Fibroblast of villous mesenchyme (primary cell): Measurements from ENCODE around the gene TRAPPC5. TPM values are rescaled to one million over a fixed set of nuclear protein-coding genes. Genes with fewer than 3 reads are reported as not detected.
A peak's percentile ranks its signal among the peaks of the same experiment; 100 is the strongest.

Source experiments
- DNase-seq: peaks from one replicate; pipeline ENCODE4 v3.0.0-alpha.2; 2010; ENCODE audit warnings: low read depth
- H3K4me3 ChIP-seq: 2 replicates; pipeline ENCODE4 v1.5.1; 2011; ENCODE audit warnings: low read depth, mild to moderate bottlenecking, low read length
- total RNA-seq: library from RNA; depleted of rRNA; stranded (reverse); fragments of >200 nt; gene quantifications from 2 replicates; pipeline ENCODE4 v1.2.3, GENCODE V29; 2012
- TF ChIP-seq, protein P1 (sequence below): IDR thresholded peaks from 2 replicates; pipeline ENCODE4 v1.5.1; 2012; ENCODE audit warnings: low read depth, mild to moderate bottlenecking, low read length; ENCODE audit not compliant: insufficient read depth

Gene TRAPPC5
- total RNA-seq, 1 donor = 29.8 TPM

DNA sequence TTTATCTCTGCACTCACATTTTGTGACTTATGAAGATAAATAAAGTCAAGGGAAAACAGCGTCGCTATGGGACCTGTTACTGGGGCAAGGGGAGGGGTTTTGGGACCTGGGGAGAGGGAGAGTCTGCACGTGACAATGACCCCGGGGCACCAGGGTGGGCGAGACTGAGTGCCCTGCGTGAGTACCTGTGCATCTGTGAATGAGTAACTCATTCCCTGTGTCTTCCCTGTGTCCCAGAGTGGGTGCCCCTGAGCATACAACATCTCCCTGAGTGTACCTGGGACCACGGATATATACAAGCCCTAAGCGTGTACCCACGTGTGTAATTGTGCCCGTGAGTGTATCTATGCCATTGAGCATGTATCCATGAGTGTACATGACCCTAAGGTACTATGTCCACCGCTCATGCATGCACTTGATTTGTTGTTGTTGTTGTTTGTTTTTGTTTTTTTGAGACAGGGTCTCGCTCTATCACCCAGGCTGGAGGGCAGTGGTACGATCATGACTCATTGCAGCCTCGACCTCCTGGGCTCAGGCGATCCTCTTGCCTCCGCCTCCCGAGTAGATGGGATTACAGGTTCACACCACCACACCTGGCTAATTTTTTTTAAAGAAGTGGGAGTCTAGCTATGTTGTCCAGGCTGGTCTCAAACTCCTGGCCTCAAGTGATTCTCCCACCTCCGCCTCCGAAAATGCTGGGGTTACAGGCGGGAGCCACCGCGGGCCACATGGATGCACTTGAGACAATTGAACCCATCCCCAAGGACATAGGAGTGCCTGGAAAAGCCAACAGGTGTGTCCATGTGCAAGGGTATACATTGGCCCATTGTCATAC lies 645 bp upstream of the TRAPPC5 start:
- DNase-seq = no peak
- H3K4me3 ChIP-seq = peak overlapping the region; percentile 36
- TF ChIP-seq, protein P1, sequence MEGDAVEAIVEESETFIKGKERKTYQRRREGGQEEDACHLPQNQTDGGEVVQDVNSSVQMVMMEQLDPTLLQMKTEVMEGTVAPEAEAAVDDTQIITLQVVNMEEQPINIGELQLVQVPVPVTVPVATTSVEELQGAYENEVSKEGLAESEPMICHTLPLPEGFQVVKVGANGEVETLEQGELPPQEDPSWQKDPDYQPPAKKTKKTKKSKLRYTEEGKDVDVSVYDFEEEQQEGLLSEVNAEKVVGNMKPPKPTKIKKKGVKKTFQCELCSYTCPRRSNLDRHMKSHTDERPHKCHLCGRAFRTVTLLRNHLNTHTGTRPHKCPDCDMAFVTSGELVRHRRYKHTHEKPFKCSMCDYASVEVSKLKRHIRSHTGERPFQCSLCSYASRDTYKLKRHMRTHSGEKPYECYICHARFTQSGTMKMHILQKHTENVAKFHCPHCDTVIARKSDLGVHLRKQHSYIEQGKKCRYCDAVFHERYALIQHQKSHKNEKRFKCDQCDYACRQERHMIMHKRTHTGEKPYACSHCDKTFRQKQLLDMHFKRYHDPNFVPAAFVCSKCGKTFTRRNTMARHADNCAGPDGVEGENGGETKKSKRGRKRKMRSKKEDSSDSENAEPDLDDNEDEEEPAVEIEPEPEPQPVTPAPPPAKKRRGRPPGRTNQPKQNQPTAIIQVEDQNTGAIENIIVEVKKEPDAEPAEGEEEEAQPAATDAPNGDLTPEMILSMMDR = no peak

DNA sequence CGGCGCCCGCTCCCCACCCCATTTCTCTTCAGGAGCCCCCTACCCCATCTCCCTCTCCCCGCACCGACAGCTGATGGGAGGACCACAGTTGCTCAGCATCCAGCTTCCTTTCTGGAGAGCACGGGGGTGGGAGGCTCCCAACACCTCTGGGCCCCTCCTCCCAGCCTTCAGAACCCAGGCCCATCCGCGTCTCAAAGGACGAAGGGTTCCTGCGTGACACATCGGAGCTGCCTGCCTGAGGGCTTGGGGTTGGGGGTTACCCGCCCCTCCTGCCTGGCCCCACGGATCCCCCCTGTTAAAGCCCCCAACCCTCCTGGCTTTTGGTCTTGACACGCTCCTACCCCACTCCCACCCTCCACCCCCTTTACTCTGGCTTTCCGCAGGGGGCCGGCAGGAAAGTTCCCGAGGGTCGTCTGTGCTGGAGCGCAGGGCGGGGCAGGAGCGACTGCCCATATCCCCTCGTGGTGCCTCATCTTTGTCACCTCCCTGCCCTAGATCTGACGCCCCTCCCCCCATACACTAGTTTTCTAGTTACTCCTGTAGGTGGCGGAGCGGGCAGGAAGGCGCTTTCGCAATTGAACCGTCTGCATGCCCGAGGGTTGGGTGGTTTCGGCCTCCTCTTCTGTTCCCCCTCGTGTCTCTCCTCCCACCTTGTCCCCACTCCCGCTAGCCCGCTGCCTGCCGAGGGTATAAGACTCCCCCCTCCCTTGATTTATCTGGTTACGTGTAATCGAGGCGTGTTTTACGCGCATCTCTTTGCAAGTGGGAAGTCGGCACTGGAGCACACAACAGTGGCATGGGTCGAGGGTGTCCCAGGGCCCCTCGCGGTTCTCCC lies 924 bp downstream of the TRAPPC5 start:
- TF ChIP-seq, protein P1 = peak; percentile 67
- H3K4me3 ChIP-seq = peak overlapping the region; percentile 96
- DNase-seq = peak; percentile 78

DNA sequence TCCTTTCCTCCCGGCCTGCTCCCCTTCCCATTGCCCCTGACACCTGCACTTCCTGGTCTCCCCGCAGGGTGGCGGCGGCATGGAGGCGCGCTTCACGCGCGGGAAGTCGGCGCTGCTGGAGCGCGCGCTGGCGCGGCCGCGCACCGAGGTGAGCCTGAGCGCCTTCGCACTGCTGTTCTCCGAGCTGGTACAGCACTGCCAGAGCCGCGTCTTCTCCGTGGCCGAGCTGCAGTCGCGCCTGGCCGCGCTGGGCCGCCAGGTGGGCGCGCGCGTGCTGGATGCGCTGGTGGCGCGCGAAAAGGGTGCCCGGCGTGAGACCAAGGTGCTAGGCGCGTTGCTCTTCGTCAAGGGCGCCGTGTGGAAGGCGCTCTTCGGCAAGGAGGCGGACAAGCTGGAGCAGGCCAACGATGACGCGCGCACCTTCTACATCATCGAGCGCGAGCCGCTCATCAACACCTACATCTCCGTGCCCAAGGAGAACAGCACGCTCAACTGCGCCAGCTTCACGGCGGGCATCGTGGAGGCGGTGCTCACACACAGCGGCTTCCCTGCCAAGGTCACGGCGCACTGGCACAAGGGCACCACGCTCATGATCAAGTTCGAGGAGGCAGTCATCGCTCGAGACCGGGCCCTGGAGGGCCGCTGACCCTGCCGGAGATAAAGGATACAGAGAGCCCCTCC lies 1.7 kb downstream of the TRAPPC5 start:
- peak overlapping the region; percentile 96 for H3K4me3 ChIP-seq
- DNase-seq = no peak
- TF ChIP-seq, protein P1 = no peak

DNA sequence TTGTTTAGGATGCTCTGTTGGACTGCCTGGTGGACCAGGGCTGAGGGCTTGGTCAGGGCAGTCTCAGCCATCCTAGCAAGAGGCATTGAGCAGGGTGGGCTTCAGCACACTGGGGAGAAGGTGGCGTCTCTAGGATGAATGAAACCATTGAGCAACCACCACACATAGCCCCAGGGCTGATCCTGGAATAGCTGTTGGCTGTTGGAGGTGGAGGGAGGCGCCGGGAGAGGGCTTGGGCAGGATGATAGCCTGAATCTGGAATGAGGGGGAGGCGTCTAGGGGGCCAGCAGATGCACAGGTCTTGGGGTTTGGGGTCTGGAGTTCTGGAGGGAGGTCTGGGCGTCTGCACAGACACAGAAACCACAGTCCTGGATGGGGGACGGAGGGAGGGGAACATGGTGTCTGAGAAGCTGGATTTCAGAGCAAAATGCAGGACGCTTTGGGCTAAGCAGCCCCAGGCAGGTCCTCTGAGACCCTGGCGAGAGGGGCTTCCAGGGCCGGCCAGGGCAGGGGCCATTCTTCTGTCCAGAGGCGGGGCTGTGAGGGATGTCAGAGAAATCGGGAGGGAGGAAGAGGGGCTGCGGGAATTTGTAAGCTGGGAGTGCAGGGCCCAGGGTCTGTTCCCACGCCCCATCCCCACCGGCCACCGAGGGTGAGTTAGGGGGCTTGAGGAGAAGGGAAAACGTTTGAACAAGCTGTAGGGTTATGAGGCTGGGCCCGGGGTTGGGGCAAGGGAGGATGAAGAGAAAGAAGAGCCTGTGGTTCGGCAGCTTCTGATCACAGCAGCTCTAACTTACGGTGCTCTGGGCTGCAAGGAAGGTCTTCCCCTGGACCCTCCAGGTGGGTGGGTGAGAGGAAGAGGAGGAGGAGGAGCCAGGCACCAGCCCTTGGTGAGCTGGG lies 5.2 kb downstream of the TRAPPC5 start:
- no peak for DNase-seq
- H3K4me3 ChIP-seq = no peak overlapping the region
- TF ChIP-seq, protein P1 = no peak

DNA sequence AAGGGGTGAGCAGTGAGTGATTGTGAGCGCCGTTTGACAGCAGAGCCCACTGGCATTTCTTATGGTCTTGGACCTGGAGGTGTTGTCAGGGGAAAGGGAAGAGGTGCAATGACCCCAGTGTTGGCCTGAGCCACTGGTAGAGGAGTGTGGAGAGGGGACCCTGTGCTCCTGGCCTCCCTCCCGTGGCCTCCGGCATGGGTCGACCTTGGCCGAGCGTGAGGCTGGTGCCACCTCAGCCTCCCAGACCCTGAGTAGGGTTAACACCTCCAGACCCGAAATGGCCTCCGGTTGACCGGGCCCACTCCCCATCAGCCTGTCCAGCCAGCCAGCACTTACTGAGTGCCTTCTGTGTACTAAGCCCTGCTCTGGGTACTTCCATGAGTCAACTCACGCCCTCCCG lies 6.5 kb downstream of the TRAPPC5 start:
- TF ChIP-seq, protein P1 = no peak
- H3K4me3 ChIP-seq = no peak overlapping the region
- DNase-seq = no peak

DNA sequence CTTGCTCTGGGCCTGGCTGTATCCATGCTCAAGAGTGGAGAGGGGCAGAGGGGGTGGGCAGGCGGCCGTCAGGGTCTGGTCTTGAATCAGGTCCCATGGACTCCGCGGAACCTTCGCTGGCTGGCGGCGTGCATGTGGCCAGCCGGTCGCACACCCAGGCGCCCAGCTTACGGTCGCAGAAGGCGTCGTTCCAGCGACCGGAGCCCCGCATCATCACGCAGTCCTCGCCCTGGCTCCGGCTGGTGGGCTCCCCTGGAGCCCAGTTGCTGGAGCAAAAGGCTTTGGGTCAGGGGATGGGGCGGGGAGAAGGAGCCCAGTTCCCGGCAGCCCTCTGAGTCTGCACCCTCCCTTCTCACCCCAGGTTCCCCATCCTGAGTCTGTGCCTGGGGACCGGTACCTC lies 8.5 kb downstream of the TRAPPC5 start:
- TF ChIP-seq, protein P1 = no peak
- H3K4me3 ChIP-seq = no peak overlapping the region
- DNase-seq = no peak
